ENCODE data around the gene ABLIM2. TPM values are rescaled to one million over a fixed set of nuclear protein-coding genes. Genes with fewer than 3 reads are reported as not detected.

Gene ABLIM2
- total and polyA plus RNA-seq, 2 of the 4 experiments (the other 2 are of a cell fraction): under 0.01 to 0.10 TPM

DNA sequence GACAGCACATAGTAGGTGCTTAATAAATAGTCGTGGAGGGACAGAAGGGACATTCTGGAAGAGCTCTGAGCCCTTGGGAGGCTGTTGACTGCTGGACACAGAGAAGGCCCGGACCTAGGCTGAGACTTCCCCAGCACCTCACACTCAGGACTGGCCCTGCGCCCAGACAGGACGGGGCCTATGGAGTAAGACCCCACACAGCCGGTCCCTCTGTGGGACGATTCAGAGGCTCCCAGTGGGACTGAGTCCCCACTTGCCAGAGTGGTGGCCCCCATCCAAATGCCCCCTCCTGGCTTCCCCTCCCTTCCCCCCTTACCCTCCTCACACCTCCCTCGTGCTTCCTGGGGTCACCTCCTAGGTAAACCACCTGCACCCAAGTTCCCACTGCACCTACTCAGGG lies 8.9 kb downstream of the ABLIM2 start:
- Histone ChIP-seq H2BK120ac (ENCODE audit: low read depth, low read length) (no peak overlapping the region), H2AK9ac (replicated peaks; ENCODE audit: low read depth, low read length, poor library complexity) (no peak overlapping the region), H3K4ac (ENCODE audit: low read depth, low read length) (no peak overlapping the region), H2BK15ac (ENCODE audit: low read depth, low read length) (no peak overlapping the region), H3K4me3 (ENCODE audit: insufficient read depth, low read depth, low read length) (no peak overlapping the region), H3K27me3 (ENCODE audit: control insufficient read depth, insufficient read depth, low read length) (peaks cover 70% of the 10 kb centered on the region), H3K18ac (ENCODE audit: low read depth, low read length) (no peak overlapping the region), H3K9me1 (ENCODE audit: insufficient read depth, low read length) (no peaks in the 10 kb centered on the region), H4K5ac (ENCODE audit: low read depth, low read length) (no peak overlapping the region), H3K4me1 (ENCODE audit: control insufficient read depth, insufficient read depth, low read length) (no peaks in the 10 kb centered on the region), H3K79me1 (ENCODE audit: low read depth in 1 of 2, low read length in 2 of 2) (no peaks in the 10 kb centered on the region), H3K36me3 (ENCODE audit: control insufficient read depth, insufficient read depth, low read length) (no peaks in the 10 kb centered on the region), H3K4me2 (ENCODE audit: low read depth, low read length) (no peak overlapping the region), H4K20me1 (ENCODE audit: insufficient read depth, low read length) (no peaks in the 10 kb centered on the region; the same call in 1 of the 2 replicates), H2AFZ (replicated peaks; ENCODE audit: low read length, poor library complexity) (no peak overlapping the region), H4K8ac (ENCODE audit: low read depth in 2 of 2, low read length in 2 of 2) (no peak overlapping the region), H3K56ac (ENCODE audit: extremely low read depth, insufficient read depth, low read length) (no peak overlapping the region), H3K9me3 (ENCODE audit: control insufficient read depth, insufficient read depth, low read length) (no peaks in the 10 kb centered on the region), H3K14ac (replicated peaks; ENCODE audit: low read depth, low read length) (no peak overlapping the region), H4K91ac (ENCODE audit: insufficient read depth, low read depth, low read length) (no peak overlapping the region), H2BK20ac (ENCODE audit: low read depth, low read length) (no peak overlapping the region), H3K9ac (ENCODE audit: low read depth, low read length) (no peak overlapping the region), H2BK5ac (ENCODE audit: low read depth, low read length, poor library complexity, severe bottlenecking) (no peak overlapping the region), H2AK5ac (ENCODE audit: low read depth, low read length) (no peak overlapping the region), H3K27ac (ENCODE audit: insufficient read depth, low read length) (no peak overlapping the region), H3K23ac (ENCODE audit: low read depth, low read length) (no peak overlapping the region)
- TF ChIP-seq FOS (IDR thresholded peaks at IDR 0.05; ENCODE audit: low read depth, low read length) (no peak), RCOR1 (IDR thresholded peaks at IDR 0.05; ENCODE audit: insufficient replicate concordance, low read length) (no peak), NFE2L2 (IDR thresholded peaks at IDR 0.05; ENCODE audit: low read depth, low read length) (no peak), POLR2A (IDR thresholded peaks at IDR 0.05; ENCODE audit: low read depth, low read length) (no peak), RAD21 (IDR thresholded peaks at IDR 0.05; ENCODE audit: low read length) (no peak), SMC3 (IDR thresholded peaks at IDR 0.05; ENCODE audit: low read depth, low read length) (no peak), MAFK (IDR thresholded peaks at IDR 0.05; ENCODE audit: low read depth, low read length) (no peak), MAZ (IDR thresholded peaks at IDR 0.05; ENCODE audit: borderline replicate concordance, low read depth, low read length) (no peak)
- TF ChIP-seq, protein P1, sequence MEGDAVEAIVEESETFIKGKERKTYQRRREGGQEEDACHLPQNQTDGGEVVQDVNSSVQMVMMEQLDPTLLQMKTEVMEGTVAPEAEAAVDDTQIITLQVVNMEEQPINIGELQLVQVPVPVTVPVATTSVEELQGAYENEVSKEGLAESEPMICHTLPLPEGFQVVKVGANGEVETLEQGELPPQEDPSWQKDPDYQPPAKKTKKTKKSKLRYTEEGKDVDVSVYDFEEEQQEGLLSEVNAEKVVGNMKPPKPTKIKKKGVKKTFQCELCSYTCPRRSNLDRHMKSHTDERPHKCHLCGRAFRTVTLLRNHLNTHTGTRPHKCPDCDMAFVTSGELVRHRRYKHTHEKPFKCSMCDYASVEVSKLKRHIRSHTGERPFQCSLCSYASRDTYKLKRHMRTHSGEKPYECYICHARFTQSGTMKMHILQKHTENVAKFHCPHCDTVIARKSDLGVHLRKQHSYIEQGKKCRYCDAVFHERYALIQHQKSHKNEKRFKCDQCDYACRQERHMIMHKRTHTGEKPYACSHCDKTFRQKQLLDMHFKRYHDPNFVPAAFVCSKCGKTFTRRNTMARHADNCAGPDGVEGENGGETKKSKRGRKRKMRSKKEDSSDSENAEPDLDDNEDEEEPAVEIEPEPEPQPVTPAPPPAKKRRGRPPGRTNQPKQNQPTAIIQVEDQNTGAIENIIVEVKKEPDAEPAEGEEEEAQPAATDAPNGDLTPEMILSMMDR (conservative IDR thresholded peaks at IDR 0.05; ENCODE audit: low read depth, low read length): no peak
- TF ChIP-seq, protein P2, sequence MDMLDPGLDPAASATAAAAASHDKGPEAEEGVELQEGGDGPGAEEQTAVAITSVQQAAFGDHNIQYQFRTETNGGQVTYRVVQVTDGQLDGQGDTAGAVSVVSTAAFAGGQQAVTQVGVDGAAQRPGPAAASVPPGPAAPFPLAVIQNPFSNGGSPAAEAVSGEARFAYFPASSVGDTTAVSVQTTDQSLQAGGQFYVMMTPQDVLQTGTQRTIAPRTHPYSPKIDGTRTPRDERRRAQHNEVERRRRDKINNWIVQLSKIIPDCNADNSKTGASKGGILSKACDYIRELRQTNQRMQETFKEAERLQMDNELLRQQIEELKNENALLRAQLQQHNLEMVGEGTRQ (IDR thresholded peaks at IDR 0.05; ENCODE audit: low read depth, low read length): no peak
- DNase-seq: no peak
- dilution Hi-C loops (cut with HindIII; ENCODE audit: low sequenced_read_pairs, unreplicated experiment) (no loop called here), in situ Hi-C loops (cut with MboI; ENCODE audit: low sequenced_read_pairs) (no loop called here), intact Hi-C loops (cut with micrococcal nuclease) (no loop called here)
- BruUV-seq (replicated peaks): no TSS peak
- POLR2A ChIA-PET (ENCODE audit: unreplicated experiment): no interaction called here
- CTCF ChIA-PET: no interaction called here
- ATAC-seq (ENCODE audit: low read depth): no peak
- 0% methylated on average over 1 of the region's 7 CpGs; no CpG with 5 or more reads in 1 of the 2 experiments for WGBS, 2 experiments (ENCODE audit: extremely low coverage in 2 of 2, insufficient read length in 1 of 2)
